KMS-11 (cell line): ENCODE data around the gene CACNA2D2.

Source experiments
- H2AFZ ChIP-seq: fragments of 200-600 bp; sonication (generic); 2 replicates; pipeline ENCODE4 v1.6.1; 2016; ENCODE audit warnings: antibody characterized with exemption, mixed run types, low read depth
- H3K27ac ChIP-seq: fragments of 200-600 bp; sonication (generic); 2 replicates; pipeline ENCODE4 v1.6.1; 2016; ENCODE audit warnings: mild to moderate bottlenecking, mixed run types
- H3K27me3 ChIP-seq: fragments of 200-600 bp; sonication (generic); 2 replicates; pipeline ENCODE4 v1.6.1; 2017; ENCODE audit warnings: mild to moderate bottlenecking, low read depth, mixed run types, moderate library complexity; ENCODE audit not compliant: insufficient read depth
- H3K36me3 ChIP-seq: fragments of 200-600 bp; sonication (generic); 2 replicates; pipeline ENCODE4 v1.6.1; 2017; ENCODE audit warnings: mild to moderate bottlenecking, mixed run types; ENCODE audit not compliant: insufficient read depth
- H3K4me1 ChIP-seq: fragments of 200-600 bp; sonication (generic); 2 replicates; pipeline ENCODE4 v1.6.1; 2016; ENCODE audit warnings: mild to moderate bottlenecking, low read depth, mixed run types; ENCODE audit not compliant: poor library complexity, severe bottlenecking
- H3K4me2 ChIP-seq: fragments of 200-600 bp; sonication (generic); 2 replicates; pipeline ENCODE4 v1.7.0; 2016; ENCODE audit warnings: mild to moderate bottlenecking, mixed run types
- H3K4me3 ChIP-seq: fragments of 200-600 bp; sonication (generic); IDR thresholded peaks from 2 replicates; pipeline ENCODE4 v1.6.1; 2017; ENCODE audit warnings: low read depth, low read length, mixed read lengths; ENCODE audit not compliant: insufficient read depth
- H3K79me2 ChIP-seq: fragments of 200-600 bp; sonication (generic); 2 replicates; pipeline ENCODE4 v1.6.1; 2016; ENCODE audit warnings: low read depth, mixed run types; ENCODE audit not compliant: insufficient read depth
- H3K9ac ChIP-seq: fragments of 200-600 bp; sonication (generic); 2 replicates; pipeline ENCODE4 v1.6.1; 2016; ENCODE audit warnings: mild to moderate bottlenecking, mixed run types
- H4K20me1 ChIP-seq: fragments of 200-600 bp; sonication (generic); 2 replicates; pipeline ENCODE4 v1.6.1; 2016; ENCODE audit warnings: mild to moderate bottlenecking, mixed run types; ENCODE audit not compliant: insufficient read depth
- TF ChIP-seq, protein P1 (sequence below): fragments of 200-600 bp; sonication (generic); conservative IDR thresholded peaks from 2 replicates; pipeline ENCODE4 v1.6.1; 2017; ENCODE audit warnings: low read depth, mild to moderate bottlenecking, antibody characterized with exemption, low read length, moderate library complexity, mixed read lengths

The CACNA2D2 gene

DNA sequence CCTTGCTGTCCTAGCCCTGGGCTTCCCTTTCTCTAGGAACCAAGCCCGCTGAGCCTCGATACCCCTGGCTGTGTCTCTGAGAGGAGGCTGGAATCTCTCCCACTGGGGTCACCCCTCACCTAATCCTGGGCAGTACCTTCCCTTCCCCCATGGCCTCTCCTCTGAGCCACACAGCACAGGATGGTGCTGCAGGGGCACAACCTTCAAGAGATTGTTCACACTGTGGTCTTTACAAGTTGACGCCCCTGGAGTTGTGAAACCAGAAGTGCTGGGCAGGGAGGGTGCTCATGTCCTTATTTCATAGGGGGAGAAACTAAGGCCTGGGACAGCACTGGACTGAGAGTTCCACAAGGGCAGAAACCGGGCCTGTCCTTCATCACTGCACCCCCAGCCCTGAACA is 73.2 kb downstream of the CACNA2D2 start:
- Histone ChIP-seq H3K4me1 (no peaks in the 10 kb centered on the region), H3K9ac (no peak overlapping the region), H3K27me3 (peaks cover 22% of the 10 kb centered on the region; the same call in 1 of the 2 replicates), H3K36me3 (no peaks in the 10 kb centered on the region), H3K4me3 (no peak overlapping the region), H3K79me2 (no peaks in the 10 kb centered on the region), H4K20me1 (no peaks in the 10 kb centered on the region), H3K27ac (no peak overlapping the region), H3K4me2 (no peak overlapping the region), H2AFZ (no peak overlapping the region)
- TF ChIP-seq, protein P1, sequence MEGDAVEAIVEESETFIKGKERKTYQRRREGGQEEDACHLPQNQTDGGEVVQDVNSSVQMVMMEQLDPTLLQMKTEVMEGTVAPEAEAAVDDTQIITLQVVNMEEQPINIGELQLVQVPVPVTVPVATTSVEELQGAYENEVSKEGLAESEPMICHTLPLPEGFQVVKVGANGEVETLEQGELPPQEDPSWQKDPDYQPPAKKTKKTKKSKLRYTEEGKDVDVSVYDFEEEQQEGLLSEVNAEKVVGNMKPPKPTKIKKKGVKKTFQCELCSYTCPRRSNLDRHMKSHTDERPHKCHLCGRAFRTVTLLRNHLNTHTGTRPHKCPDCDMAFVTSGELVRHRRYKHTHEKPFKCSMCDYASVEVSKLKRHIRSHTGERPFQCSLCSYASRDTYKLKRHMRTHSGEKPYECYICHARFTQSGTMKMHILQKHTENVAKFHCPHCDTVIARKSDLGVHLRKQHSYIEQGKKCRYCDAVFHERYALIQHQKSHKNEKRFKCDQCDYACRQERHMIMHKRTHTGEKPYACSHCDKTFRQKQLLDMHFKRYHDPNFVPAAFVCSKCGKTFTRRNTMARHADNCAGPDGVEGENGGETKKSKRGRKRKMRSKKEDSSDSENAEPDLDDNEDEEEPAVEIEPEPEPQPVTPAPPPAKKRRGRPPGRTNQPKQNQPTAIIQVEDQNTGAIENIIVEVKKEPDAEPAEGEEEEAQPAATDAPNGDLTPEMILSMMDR: no peak

DNA sequence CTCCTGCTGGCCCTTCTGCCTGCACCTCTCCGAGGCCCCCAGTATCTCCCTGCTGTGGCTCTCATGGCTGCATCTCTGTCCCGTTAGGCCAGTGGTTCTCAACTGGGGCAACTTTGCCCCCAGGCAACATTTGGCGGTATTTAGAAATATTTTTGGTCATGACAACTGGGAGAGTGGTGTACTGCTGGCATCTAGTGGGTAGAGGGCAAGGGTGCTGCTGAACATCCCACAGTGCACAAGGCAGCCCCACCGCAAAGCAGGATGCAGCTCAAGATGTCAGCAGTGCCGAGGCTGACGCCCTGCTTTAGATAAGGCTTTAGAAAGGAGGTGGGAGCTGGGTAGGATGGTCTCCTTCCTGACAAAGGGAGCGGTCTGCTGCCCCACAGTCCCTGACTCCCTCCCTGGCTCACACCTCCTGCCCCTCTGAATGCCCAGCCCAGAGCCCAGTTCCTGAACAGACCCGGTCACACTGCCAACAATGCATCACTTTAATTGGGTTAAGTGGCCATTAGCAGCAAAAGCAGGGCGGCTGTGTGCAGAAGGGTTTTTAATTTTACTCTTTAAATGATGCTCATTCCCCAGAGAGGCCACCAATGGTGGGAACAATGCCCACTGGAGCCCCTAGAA is 75.3 kb downstream of the CACNA2D2 start:
- Histone ChIP-seq H2AFZ (no peak overlapping the region), H3K4me2 (no peak overlapping the region), H3K4me1 (no peaks in the 10 kb centered on the region), H3K36me3 (no peaks in the 10 kb centered on the region), H4K20me1 (no peaks in the 10 kb centered on the region), H3K9ac (no peak overlapping the region), H3K79me2 (no peaks in the 10 kb centered on the region), H3K27ac (no peak overlapping the region), H3K27me3 (peaks cover 26% of the 10 kb centered on the region; the same call in 1 of the 2 replicates), H3K4me3 (no peak overlapping the region)
- TF ChIP-seq, protein P1: no peak

DNA sequence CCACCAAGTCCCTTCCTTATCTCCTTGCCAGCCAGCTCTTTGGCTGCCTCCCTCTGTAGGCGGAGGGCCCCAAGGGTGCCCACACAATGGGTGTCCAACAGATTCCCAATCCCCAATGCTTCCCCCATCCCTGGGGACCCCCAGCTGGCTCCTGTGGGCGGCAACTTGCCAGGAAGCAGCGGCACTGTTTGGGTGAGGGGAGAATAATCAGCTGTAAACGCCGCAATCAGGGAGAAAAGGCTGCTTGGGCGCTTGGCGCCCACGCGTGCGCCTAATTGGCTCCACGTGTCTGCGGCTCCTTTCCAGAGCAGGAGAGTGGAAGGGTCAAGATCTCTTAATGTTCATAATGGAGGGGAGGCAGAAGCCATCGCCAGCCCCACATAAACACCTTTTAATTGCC is 76.2 kb downstream of the CACNA2D2 start:
- no peaks in the 10 kb centered on the region for H3K79me2 ChIP-seq
- H3K27me3 ChIP-seq: peaks cover 31% of the 10 kb centered on the region; the same call in 1 of the 2 replicates
- no peaks in the 10 kb centered on the region for H3K4me1 ChIP-seq
- TF ChIP-seq, protein P1: no peak
- no peak overlapping the region for H3K9ac ChIP-seq
- no peak overlapping the region for H2AFZ ChIP-seq
- no peak overlapping the region for H3K4me3 ChIP-seq
- no peaks in the 10 kb centered on the region for H3K36me3 ChIP-seq
- no peaks in the 10 kb centered on the region for H4K20me1 ChIP-seq
- H3K4me2 ChIP-seq: no peak overlapping the region
- H3K27ac ChIP-seq: no peak overlapping the region

DNA sequence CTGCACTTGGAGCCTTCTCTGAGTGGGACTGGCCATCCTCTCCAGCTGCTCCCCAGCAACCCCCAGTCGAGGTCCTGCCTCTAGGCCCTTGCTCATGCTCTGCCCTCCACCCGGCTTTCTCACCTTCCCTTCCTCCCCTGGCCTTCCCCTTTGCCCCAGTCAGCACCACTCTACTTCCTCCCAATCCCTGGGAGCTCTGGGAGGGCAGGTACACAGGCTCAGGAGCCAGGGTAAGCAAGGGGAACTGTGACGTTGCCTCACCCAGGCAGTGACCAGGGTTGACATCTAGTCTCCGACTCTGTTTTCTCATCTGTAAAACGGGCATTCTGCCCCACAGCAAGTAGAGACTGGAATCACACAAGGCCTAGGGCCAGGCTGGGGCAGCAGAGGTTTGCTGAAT is 77.5 kb downstream of the CACNA2D2 start:
- peaks cover 33% of the 10 kb centered on the region; the same call in 1 of the 2 replicates for H3K27me3 ChIP-seq
- no peak overlapping the region for H3K4me2 ChIP-seq
- H3K4me1 ChIP-seq: no peaks in the 10 kb centered on the region

More for the DNA sequence above, 77.5 kb downstream of the CACNA2D2 start:
- Histone ChIP-seq H2AFZ (no peak overlapping the region), H4K20me1 (no peaks in the 10 kb centered on the region), H3K4me3 (no peak overlapping the region), H3K9ac (no peak overlapping the region), H3K36me3 (no peaks in the 10 kb centered on the region), H3K79me2 (no peaks in the 10 kb centered on the region), H3K27ac (no peak overlapping the region)
- TF ChIP-seq, protein P1: no peak
